Effector CD8-positive, alpha-beta T cell (primary cell): ENCODE results near the gene PBXIP1.
A peak's percentile ranks its signal among the peaks of the same experiment; 100 is the strongest.

Experiments used
- DNase-seq: peaks from one replicate; lab custom pipeline; 2025; lab: John Stamatoyannopoulos, UW

Gene PBXIP1

GRCh38 chr1:154972517-154973343 lies 16.8 kb upstream of the PBXIP1 start:
- DNase-seq = no peak

GRCh38 chr1:154972213-154972516 lies 16.3 kb upstream of the PBXIP1 start:
- no peak for DNase-seq

- DNase-seq = no peak
These were observed 15.6 kb upstream of the PBXIP1 start for GRCh38 chr1:154971341-154971998.

- no peak for DNase-seq
These were observed 14.9 kb upstream of the PBXIP1 start, which contains the start of gene SHC1 for GRCh38 chr1:154970631-154971340. TSS of gene SHC1 (minus strand) at chr1:154970747. CDS start at chr1:154970526, 221 bp downstream.

- DNase-seq = no peak
These were observed 14.1 kb upstream of the PBXIP1 start for GRCh38 chr1:154969860-154970452.

GRCh38 chr1:154969246-154969645 lies 13.3 kb upstream of the PBXIP1 start:
- no peak for DNase-seq

GRCh38 chr1:154968731-154969130 lies 12.8 kb upstream of the PBXIP1 start:
- DNase-seq = no peak

- DNase-seq = no peak
These were observed 11.5 kb upstream of the PBXIP1 start for GRCh38 chr1:154967331-154967950.

GRCh38 chr1:154966111-154966510 lies 10.2 kb upstream of the PBXIP1 start:
- DNase-seq = no peak

GRCh38 chr1:154964359-154964758 lies 8.5 kb upstream of the PBXIP1 start:
- DNase-seq = no peak

- DNase-seq = no peak
These were observed 7.7 kb upstream of the PBXIP1 start for GRCh38 chr1:154963643-154964042.

GRCh38 chr1:154962795-154963330 lies 7.0 kb upstream of the PBXIP1 start:
- no peak for DNase-seq

- DNase-seq = no peak
These were observed 6.4 kb upstream of the PBXIP1 start for GRCh38 chr1:154962156-154962749.

- peak; percentile 69 for DNase-seq
These were observed 5.6 kb upstream of the PBXIP1 start, which contains the start of gene PYGO2 for GRCh38 chr1:154961207-154962155. TSS of gene PYGO2 (minus strand) at chr1:154961782. CDS start at chr1:154961576, 206 bp downstream.

- no peak for DNase-seq
These were observed 4.7 kb upstream of the PBXIP1 start for GRCh38 chr1:154960446-154961136.

GRCh38 chr1:154959426-154959780 lies 3.5 kb upstream of the PBXIP1 start:
- no peak for DNase-seq

- DNase-seq = no peak
These were observed 3.0 kb upstream of the PBXIP1 start for GRCh38 chr1:154958681-154959425.

GRCh38 chr1:154958036-154958435 lies 2.1 kb upstream of the PBXIP1 start:
- DNase-seq = no peak
